Lower leg skin (tissue), 4 donors: Measurements from ENCODE around the gene SIPA1. TPM values are rescaled to one million over a fixed set of nuclear protein-coding genes. Genes with fewer than 3 reads are reported as not detected.

ENCODE experiments used
- DNase-seq, 2 donors: peaks; one replicate each; pipeline ENCODE4 v3.0.0-alpha.2; 2019; ENCODE audit warnings: low spot score in 2 of 2
- H3K4me3 ChIP-seq: fragments of 200-600 bp; sonication (generic); 2 replicates; pipeline ENCODE4 v1.5.1; 2017; ENCODE audit warnings: mild to moderate bottlenecking, low read depth; ENCODE audit not compliant: poor library complexity, severe bottlenecking
- CTCF ChIP-seq, 3 donors: fragments of 450-650 bp; IDR thresholded peaks; one replicate each; pipeline ENCODE4 v1.5.1; 2016; ENCODE audit warnings: antibody characterized with exemption in 3 of 3, mild to moderate bottlenecking in 3 of 3, moderate library complexity in 2 of 3
- POLR2A ChIP-seq, 2 donors: fragments of 450-650 bp; IDR thresholded peaks; one replicate each; pipeline ENCODE4 v1.6.1; 2016 to 2017; ENCODE audit warnings: antibody characterized with exemption in 2 of 2, mild to moderate bottlenecking in 1 of 2, moderate library complexity in 1 of 2
- WGBS, 2 donors: methylation state at CpG; one replicate each; pipeline ENCODE4 v1.1.5; 2018; 5-methylcytosine and 5-hydroxymethylcytosine counted together
- intact Hi-C: fragments of 100-400 bp; cut with DNase I; formaldehyde crosslinking; loops from one replicate; pipeline ENCODE4 v1.15.0; 2023; ENCODE audit warnings: low total_unique reads
- total RNA-seq, 4 donors: library from RNA; depleted of rRNA; stranded (reverse); fragments of >200 nt; gene quantifications; one replicate each; pipeline ENCODE4 v1.1.0, GENCODE V29; 2016

The SIPA1 gene
- total RNA-seq, 4 donors from 2014 or later: 25.3 to 34.4 (median 28.6) TPM

- H3K4me3 ChIP-seq: no peak overlapping the region
- TF ChIP-seq POLR2A (IDR thresholded peaks at IDR 0.05) (no peak), CTCF (IDR thresholded peaks at IDR 0.05) (no peak)
- no peak for DNase-seq
- intact Hi-C loops: no loop called here
- 75 to 79% methylated on average over 12 to 16 of the region's 16 CpGs for WGBS, 2 donors
These were observed 3.6 kb downstream of the SIPA1 start for GRCh38 chr11:65641297-65642013.

- no peak for TF ChIP-seq CTCF (IDR thresholded peaks at IDR 0.05)
- TF ChIP-seq POLR2A (IDR thresholded peaks at IDR 0.05): no peak
- DNase-seq: no peak
These were observed 4.2 kb downstream of the SIPA1 start for GRCh38 chr11:65642014-65642671.

GRCh38 chr11:65643971-65644370 is 6.1 kb downstream of the SIPA1 start:
- H3K4me3 ChIP-seq: no peak overlapping the region
- WGBS, 2 donors: 41 to 61% methylated on average over 6 of the region's 6 CpGs
- no peak for DNase-seq
- no peak for TF ChIP-seq CTCF (IDR thresholded peaks at IDR 0.05)
- intact Hi-C loops: no loop called here

More at GRCh38 chr11:65642014-65642671, 4.2 kb downstream of the SIPA1 start:
- H3K4me3 ChIP-seq: no peak overlapping the region
- 52 to 68% methylated on average over 42 to 48 of the region's 49 CpGs for WGBS, 2 donors
- intact Hi-C loops: no loop called here

GRCh38 chr11:65644837-65645236 is 6.9 kb downstream of the SIPA1 start:
- intact Hi-C loops: no loop called here
- WGBS, 2 donors: 87 to 94% methylated on average over 9 to 11 of the region's 11 CpGs
- TF ChIP-seq POLR2A (IDR thresholded peaks at IDR 0.05) (no peak), CTCF (IDR thresholded peaks at IDR 0.05) (no peak)

GRCh38 chr11:65645710-65646109 is 7.8 kb downstream of the SIPA1 start:
- WGBS, 2 donors: 70 to 73% methylated on average over 10 of the region's 10 CpGs
- H3K4me3 ChIP-seq: no peak overlapping the region
- intact Hi-C loops: no loop called here
- DNase-seq: no peak
- no peak for TF ChIP-seq CTCF (IDR thresholded peaks at IDR 0.05)
- TF ChIP-seq POLR2A (IDR thresholded peaks at IDR 0.05): no peak

More at GRCh38 chr11:65644837-65645236, 6.9 kb downstream of the SIPA1 start:
- DNase-seq: no peak
- no peak overlapping the region for H3K4me3 ChIP-seq
